NT2/D1 (cell line): ENCODE results near the gene KCNE1.

Source experiments
- SUZ12 ChIP-seq: IDR thresholded peaks from 2 replicates; pipeline ENCODE4 v1.6.1; 2011; ENCODE audit not compliant: insufficient read length, insufficient read depth; ENCODE audit errors: extremely low read depth
- YY1 ChIP-seq: IDR thresholded peaks from 2 replicates; pipeline ENCODE4 v1.6.1; 2011; ENCODE audit not compliant: insufficient read length, insufficient read depth
- ZNF274 ChIP-seq: IDR thresholded peaks from 2 replicates; pipeline ENCODE4 v1.6.1; 2011; ENCODE audit warnings: mild to moderate bottlenecking, low read depth, low read length

DNA sequence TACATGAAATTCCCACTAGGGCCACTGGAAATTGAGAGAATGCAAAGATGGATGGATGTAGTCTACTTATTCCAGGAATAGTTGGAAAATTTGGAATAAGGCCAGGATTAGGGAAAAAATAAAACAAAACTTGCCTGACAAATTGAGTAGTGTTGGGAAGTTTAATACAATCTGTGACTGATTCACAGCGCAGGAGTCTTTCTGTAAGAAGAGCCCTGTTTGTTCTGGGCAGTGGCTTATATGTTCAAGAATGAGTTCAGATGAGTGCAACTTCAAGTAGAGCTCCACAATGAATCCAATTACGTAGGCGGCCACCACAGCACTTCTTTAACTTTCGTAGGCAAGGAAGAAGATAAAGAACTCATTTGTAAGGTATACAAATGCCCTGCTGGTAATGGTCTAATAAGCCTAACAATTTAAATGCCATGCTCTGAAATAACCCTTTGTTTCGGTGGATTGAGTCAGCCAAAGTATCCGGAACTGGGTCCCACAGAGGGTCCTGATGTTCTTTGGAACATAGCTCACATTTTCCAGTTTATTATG, 47.1 kb upstream of the KCNE1 start:
- TF ChIP-seq ZNF274 (no peak), SUZ12 (no peak), YY1 (no peak)
